Thyroid gland (tissue), 4 donors: Measurements from ENCODE around the gene FAIM. TPM values are rescaled to one million over a fixed set of nuclear protein-coding genes. Genes with fewer than 3 reads are reported as not detected.

Experiments
- DNase-seq, 2 donors: peaks; one replicate each; pipeline ENCODE4 v3.0.0-alpha.2; 2019
- H3K27ac ChIP-seq, 3 donors: fragments of 200-600 bp; sonication (generic); 1 replicate in 2 of 3; 2 replicates in 1 of 3; pipeline ENCODE4 v1.5.1; 2016 to 2019; ENCODE audit warnings: mild to moderate bottlenecking in 1 of 3, moderate library complexity in 1 of 3
- H3K27me3 ChIP-seq: fragments of 200-600 bp; sonication (generic); one replicate; pipeline ENCODE4 v1.5.1; 2019
- H3K36me3 ChIP-seq, 2 donors: fragments of 200-600 bp; sonication (generic); one replicate each; pipeline ENCODE4 v1.5.1; 2016 to 2019
- H3K4me1 ChIP-seq, 2 donors: fragments of 200-600 bp; sonication (generic); one replicate each; pipeline ENCODE4 v1.5.1; 2017 to 2019
- H3K4me3 ChIP-seq, 3 donors: fragments of 200-600 bp; sonication (generic); replicated peaks in 1 of 3; 1 replicate in 2 of 3; 2 replicates in 1 of 3; pipeline ENCODE4 v1.5.1; 2016; ENCODE audit warnings: mild to moderate bottlenecking in 1 of 3
- H3K9me3 ChIP-seq: fragments of 200-600 bp; sonication (generic); one replicate; pipeline ENCODE4 v1.5.1; 2017
- POLR2A ChIP-seq, 2 donors: fragments of 450-650 bp; IDR thresholded peaks; one replicate each; pipeline ENCODE4 v1.6.1; 2017; ENCODE audit warnings: antibody characterized with exemption in 2 of 2, mild to moderate bottlenecking in 2 of 2, moderate library complexity in 1 of 2
- WGBS, 2 donors: methylation state at CpG; one replicate each; pipeline ENCODE4 v1.1.5; 2017; 5-methylcytosine and 5-hydroxymethylcytosine counted together
- intact Hi-C: fragments of 100-400 bp; cut with DNase I; formaldehyde crosslinking; loops from one replicate; pipeline ENCODE4 v1.15.1; 2023
- total RNA-seq, 4 donors: library from RNA; depleted of rRNA; stranded (reverse); fragments of >200 nt; gene quantifications; one replicate each; pipeline ENCODE4 v1.2.3, GENCODE V29; 2016
- TF ChIP-seq, protein P1 (sequence below), 6 experiments: fragments of 200-600 bp in 3 of 6; fragments of 450-650 bp in 3 of 6; sonication (generic) in 3 of 6; IDR thresholded peaks; one replicate each; pipeline ENCODE4 v1.5.1; 2016 to 2019; ENCODE audit warnings: antibody characterized with exemption in 6 of 6, mild to moderate bottlenecking in 2 of 6, inconsistent platforms in 1 of 6, moderate library complexity in 1 of 6

The FAIM gene
- total RNA-seq, 4 donors from 2014 or later: 12.6 to 26.6 (median 20.4) TPM

- intact Hi-C loops: no loop called here
- no peak for DNase-seq
- no peaks in the 10 kb centered on the region for H3K36me3 ChIP-seq
- H3K4me1 ChIP-seq: peaks cover 0 to 15% of the 10 kb centered on the region in 2 donors
- H3K27me3 ChIP-seq: no peaks in the 10 kb centered on the region
- no peak for TF ChIP-seq POLR2A (IDR thresholded peaks at IDR 0.05)
- TF ChIP-seq, protein P1, sequence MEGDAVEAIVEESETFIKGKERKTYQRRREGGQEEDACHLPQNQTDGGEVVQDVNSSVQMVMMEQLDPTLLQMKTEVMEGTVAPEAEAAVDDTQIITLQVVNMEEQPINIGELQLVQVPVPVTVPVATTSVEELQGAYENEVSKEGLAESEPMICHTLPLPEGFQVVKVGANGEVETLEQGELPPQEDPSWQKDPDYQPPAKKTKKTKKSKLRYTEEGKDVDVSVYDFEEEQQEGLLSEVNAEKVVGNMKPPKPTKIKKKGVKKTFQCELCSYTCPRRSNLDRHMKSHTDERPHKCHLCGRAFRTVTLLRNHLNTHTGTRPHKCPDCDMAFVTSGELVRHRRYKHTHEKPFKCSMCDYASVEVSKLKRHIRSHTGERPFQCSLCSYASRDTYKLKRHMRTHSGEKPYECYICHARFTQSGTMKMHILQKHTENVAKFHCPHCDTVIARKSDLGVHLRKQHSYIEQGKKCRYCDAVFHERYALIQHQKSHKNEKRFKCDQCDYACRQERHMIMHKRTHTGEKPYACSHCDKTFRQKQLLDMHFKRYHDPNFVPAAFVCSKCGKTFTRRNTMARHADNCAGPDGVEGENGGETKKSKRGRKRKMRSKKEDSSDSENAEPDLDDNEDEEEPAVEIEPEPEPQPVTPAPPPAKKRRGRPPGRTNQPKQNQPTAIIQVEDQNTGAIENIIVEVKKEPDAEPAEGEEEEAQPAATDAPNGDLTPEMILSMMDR (IDR thresholded peaks at IDR 0.05): no peak
- 89 to 93% methylated on average over 1 of the region's 1 CpG for WGBS, 2 donors
- H3K9me3 ChIP-seq: no peaks in the 10 kb centered on the region
- H3K4me3 ChIP-seq: no peak overlapping the region
- no peak overlapping the region for H3K27ac ChIP-seq
Observed at GRCh38 chr3:138587374-138587773, 21.2 kb upstream of the FAIM start.

DNA sequence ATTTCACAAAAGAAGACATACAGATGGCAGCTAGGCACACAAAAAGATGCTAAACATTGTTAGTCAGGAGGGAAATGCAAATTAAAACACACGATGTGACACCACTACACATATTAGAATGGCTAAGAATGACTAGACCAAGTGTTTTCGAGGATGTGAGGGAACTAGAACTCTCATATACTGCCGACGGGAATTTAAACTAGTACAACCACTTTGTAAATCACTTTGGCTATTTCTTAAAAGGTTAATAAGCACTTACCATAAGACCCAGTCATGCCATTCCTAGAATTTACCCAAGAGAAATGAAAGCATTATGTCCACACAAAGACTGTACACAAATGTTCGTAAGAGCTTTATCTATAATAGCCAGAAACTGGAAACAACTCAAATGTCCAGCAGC is 20.1 kb upstream of the FAIM start:
- H3K36me3 ChIP-seq: no peaks in the 10 kb centered on the region
- intact Hi-C loops: no loop called here
- peaks cover 5 to 21% of the 10 kb centered on the region in 2 donors for H3K4me1 ChIP-seq
- no peak overlapping the region for H3K27ac ChIP-seq
- TF ChIP-seq POLR2A (IDR thresholded peaks at IDR 0.05): no peak
- TF ChIP-seq, protein P1 (IDR thresholded peaks at IDR 0.05): no peak
- no peak for DNase-seq
- no peaks in the 10 kb centered on the region for H3K27me3 ChIP-seq
- H3K4me3 ChIP-seq: no peak overlapping the region
- H3K9me3 ChIP-seq: no peaks in the 10 kb centered on the region
- WGBS, 2 donors: 84 to 86% methylated on average over 5 of the region's 5 CpGs

DNA sequence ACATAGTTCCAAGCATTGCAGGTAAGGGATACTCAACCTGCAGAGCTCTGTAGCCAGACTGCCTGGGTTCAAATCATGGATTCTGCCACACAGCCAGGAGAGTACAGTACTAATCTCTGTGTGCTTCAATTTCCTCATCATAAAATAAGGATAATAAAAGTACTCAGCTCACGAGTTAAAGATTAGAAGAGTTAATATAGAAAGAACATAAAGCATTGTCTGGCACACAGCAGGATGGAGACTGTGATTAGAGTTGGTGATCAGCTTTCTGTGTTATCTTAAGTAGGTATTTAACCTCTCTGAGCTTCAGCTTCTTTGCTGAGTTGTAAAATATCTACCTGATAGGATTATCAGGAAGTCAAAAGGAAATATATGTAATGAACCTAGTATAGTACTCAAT is 17.2 kb upstream of the FAIM start:
- no peaks in the 10 kb centered on the region for H3K27me3 ChIP-seq
- H3K36me3 ChIP-seq: no peaks in the 10 kb centered on the region
- no peak for DNase-seq
- intact Hi-C loops: no loop called here
- H3K4me1 ChIP-seq: peaks cover 5 to 16% of the 10 kb centered on the region in 2 donors
- H3K4me3 ChIP-seq: no peak overlapping the region
- TF ChIP-seq, protein P1 (IDR thresholded peaks at IDR 0.05): no peak
- WGBS, 2 donors: 77% methylated on average over 1 of the region's 1 CpG
- H3K27ac ChIP-seq: no peak overlapping the region
- no peaks in the 10 kb centered on the region for H3K9me3 ChIP-seq

DNA sequence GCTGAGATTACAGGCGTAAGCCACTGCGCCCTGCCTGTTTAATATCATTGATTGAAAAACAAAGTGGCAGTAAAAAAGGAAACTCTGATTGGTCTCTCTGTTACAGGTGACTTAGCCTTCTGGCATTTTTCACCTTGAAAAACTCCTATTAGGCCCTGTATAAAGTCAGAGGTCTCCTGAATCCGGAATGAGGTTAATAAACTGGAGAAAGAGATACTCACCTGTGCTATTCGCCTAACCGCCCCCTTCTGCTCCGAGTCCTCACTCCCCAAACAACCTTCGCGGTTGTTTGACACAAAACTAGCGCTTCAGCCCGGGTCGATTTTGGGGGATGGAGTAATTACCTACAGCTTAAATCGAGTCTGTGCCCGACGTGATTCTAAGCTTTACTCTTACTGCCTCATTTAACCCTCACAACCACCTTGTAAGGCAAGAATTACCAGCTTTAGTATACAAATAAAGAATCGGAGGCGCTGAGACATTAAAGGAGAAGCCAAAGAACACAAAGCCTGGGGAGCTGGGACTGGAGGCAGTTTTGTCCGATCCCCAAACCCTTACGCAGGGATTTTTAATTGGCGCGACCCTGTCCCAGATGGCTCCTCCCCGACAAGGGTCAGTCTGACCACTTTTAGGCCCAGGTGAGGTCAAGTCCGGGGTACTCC is 15.0 kb upstream of the FAIM start:
- peaks cover 5 to 16% of the 10 kb centered on the region in 2 donors for H3K4me1 ChIP-seq
- H3K27me3 ChIP-seq: no peaks in the 10 kb centered on the region
- intact Hi-C loops: no loop called here
- H3K9me3 ChIP-seq: no peaks in the 10 kb centered on the region
- peak overlapping the region; percentile 50 to 66 (median 59) for H3K4me3 ChIP-seq
- peak overlapping the region; percentile 87 to 98 (median 92) for H3K27ac ChIP-seq
- WGBS, 2 donors: 7 to 10% methylated on average over 22 of the region's 22 CpGs
- no peaks in the 10 kb centered on the region for H3K36me3 ChIP-seq
- TF ChIP-seq POLR2A (IDR thresholded peaks at IDR 0.05): no peak
- TF ChIP-seq, protein P1 (IDR thresholded peaks at IDR 0.05): no peak
- DNase-seq: peak; percentile 25 to 26

GRCh38 chr3:138594150-138594934 is 14.2 kb upstream of the FAIM start, which contains the start of gene CEP70:
TSS of gene CEP70 (minus strand) at chr3:138594260. CDS start at chr3:138572927, 21,333 bp downstream.
- peaks cover 5 to 16% of the 10 kb centered on the region in 2 donors for H3K4me1 ChIP-seq
- peak within 1 kb of the TSS; percentile 87 to 98 (median 92) for H3K27ac ChIP-seq
- no peaks in the 10 kb centered on the region for H3K27me3 ChIP-seq
- WGBS, 2 donors: 0 to 1% methylated on average over 19 to 35 of the region's 52 CpGs
- TF ChIP-seq, protein P1 (IDR thresholded peaks at IDR 0.05): peak; percentile 74 to 99 (median 88)
- peak; percentile 85 to 98 for TF ChIP-seq POLR2A (IDR thresholded peaks at IDR 0.05)
- H3K36me3 ChIP-seq: no peaks in the 10 kb centered on the region
- H3K9me3 ChIP-seq: no peaks in the 10 kb centered on the region
- peak within 1 kb of the TSS; percentile 50 to 66 (median 59) for H3K4me3 ChIP-seq
- peak; percentile 98 for DNase-seq
- intact Hi-C loops: no loop called here
